AG09319 (cell line): Measurements from ENCODE around the gene SYNE1.
"Not testable (repeated sequence)": the region's sequence is repeated elsewhere in the genome, so short reads cannot be mapped to it uniquely, and the experiment has no call there.

Experiments
- DNase-seq: peaks from one replicate; pipeline ENCODE4 v3.0.0-alpha.2; 2010; ENCODE audit warnings: low read depth; ENCODE audit errors: extremely low read depth
- CTCF ChIP-seq: IDR thresholded peaks from 2 replicates; pipeline ENCODE4 v1.5.1; 2011; ENCODE audit warnings: low read depth, mild to moderate bottlenecking, inconsistent platforms, low read length, moderate library complexity

The SYNE1 gene

GRCh38 chr6:152636609-152637295 lies 410 bp downstream of the SYNE1 start:
- TF ChIP-seq CTCF: no peak
- DNase-seq: no peak

GRCh38 chr6:152636021-152636608 lies 1.0 kb downstream of the SYNE1 start:
- no peak for DNase-seq

GRCh38 chr6:152634773-152635172 lies 2.4 kb downstream of the SYNE1 start:
- no peak for TF ChIP-seq CTCF

More at GRCh38 chr6:152636021-152636608, 1.0 kb downstream of the SYNE1 start:
- TF ChIP-seq CTCF: no peak; the same call in 1 of the 2 replicates

GRCh38 chr6:152632121-152632782 lies 4.9 kb downstream of the SYNE1 start:
- no peak for DNase-seq
- TF ChIP-seq CTCF: no peak

More at GRCh38 chr6:152634773-152635172, 2.4 kb downstream of the SYNE1 start:
- no peak for DNase-seq

- no peak for TF ChIP-seq CTCF
- no peak for DNase-seq
Observed at GRCh38 chr6:152631376-152631775, 5.8 kb downstream of the SYNE1 start.

- no peak for TF ChIP-seq CTCF
- no peak for DNase-seq
Observed at GRCh38 chr6:152630832-152631231, 6.3 kb downstream of the SYNE1 start.

- DNase-seq: no peak
- no peak for TF ChIP-seq CTCF
Observed at GRCh38 chr6:152625213-152625612, 11.9 kb downstream of the SYNE1 start.

- not testable (repeated sequence) for DNase-seq
Observed at GRCh38 chr6:152614776-152615175, 22.4 kb downstream of the SYNE1 start.
